ENCODE measurements around the gene HSPG2. TPM values are rescaled to one million over a fixed set of nuclear protein-coding genes. Genes with fewer than 3 reads are reported as not detected.
A peak's percentile ranks its signal among the peaks of the same experiment; 100 is the strongest.

HSPG2 gene
- total RNA-seq, 1 donor from 2014 or later: 656 TPM

GRCh38 chr1:21899987-21900386 lies 37.1 kb downstream of the HSPG2 start:
- peaks cover 2% of the 10 kb centered on the region for H3K36me3 Mint-ChIP-seq (ENCODE audit: insufficient read depth)
- no peak overlapping the region for H3K4me3 Mint-ChIP-seq (ENCODE audit: low read depth)
- TF ChIP-seq CTCF (IDR thresholded peaks at IDR 0.05; ENCODE audit: unreplicated experiment): no peak
- DNase-seq (ENCODE audit: low spot score, unreplicated experiment): no peak
- peaks cover 41% of the 10 kb centered on the region for H3K4me1 Mint-ChIP-seq (ENCODE audit: low read depth)
- H3K27me3 Mint-ChIP-seq: no peaks in the 10 kb centered on the region
- H3K27ac Mint-ChIP-seq: no peak overlapping the region
- H3K9me3 Mint-ChIP-seq (ENCODE audit: low read depth): no peaks in the 10 kb centered on the region

- no peak overlapping the region for H3K4me3 Mint-ChIP-seq (ENCODE audit: low read depth)
- no peak for DNase-seq (ENCODE audit: low spot score, unreplicated experiment)
- TF ChIP-seq CTCF (IDR thresholded peaks at IDR 0.05; ENCODE audit: unreplicated experiment): no peak
- peak overlapping the region; percentile 26 for H3K27ac Mint-ChIP-seq
- H3K4me1 Mint-ChIP-seq (ENCODE audit: low read depth): peaks cover 38% of the 10 kb centered on the region
- H3K36me3 Mint-ChIP-seq (ENCODE audit: insufficient read depth): peaks cover 2% of the 10 kb centered on the region
- no peaks in the 10 kb centered on the region for H3K27me3 Mint-ChIP-seq
- H3K9me3 Mint-ChIP-seq (ENCODE audit: low read depth): no peaks in the 10 kb centered on the region
Observed at GRCh38 chr1:21899267-21899810, 37.8 kb downstream of the HSPG2 start.

GRCh38 chr1:21898326-21899200 lies 38.5 kb downstream of the HSPG2 start:
- Mint-ChIP-seq H3K27ac (peak overlapping the region; percentile 86), H3K4me1 (ENCODE audit: low read depth) (peaks cover 34% of the 10 kb centered on the region), H3K4me3 (ENCODE audit: low read depth) (no peak overlapping the region), H3K27me3 (no peaks in the 10 kb centered on the region), H3K9me3 (ENCODE audit: low read depth) (no peaks in the 10 kb centered on the region), H3K36me3 (ENCODE audit: insufficient read depth) (peaks cover 6% of the 10 kb centered on the region)
- DNase-seq (ENCODE audit: low spot score, unreplicated experiment): no peak
- no peak for TF ChIP-seq CTCF (IDR thresholded peaks at IDR 0.05; ENCODE audit: unreplicated experiment)

GRCh38 chr1:21897844-21898243 lies 39.3 kb downstream of the HSPG2 start:
- H3K4me1 Mint-ChIP-seq (ENCODE audit: low read depth): peaks cover 31% of the 10 kb centered on the region
- H3K4me3 Mint-ChIP-seq (ENCODE audit: low read depth): no peak overlapping the region
- TF ChIP-seq CTCF (IDR thresholded peaks at IDR 0.05; ENCODE audit: unreplicated experiment): no peak
- H3K27ac Mint-ChIP-seq: no peak overlapping the region
- H3K36me3 Mint-ChIP-seq (ENCODE audit: insufficient read depth): peaks cover 8% of the 10 kb centered on the region
- DNase-seq (ENCODE audit: low spot score, unreplicated experiment): no peak
- no peaks in the 10 kb centered on the region for H3K9me3 Mint-ChIP-seq (ENCODE audit: low read depth)
- H3K27me3 Mint-ChIP-seq: no peaks in the 10 kb centered on the region

- Mint-ChIP-seq H3K4me3 (ENCODE audit: low read depth) (no peak overlapping the region), H3K9me3 (ENCODE audit: low read depth) (no peaks in the 10 kb centered on the region), H3K4me1 (ENCODE audit: low read depth) (peaks cover 22% of the 10 kb centered on the region), H3K27me3 (no peaks in the 10 kb centered on the region), H3K27ac (peak overlapping the region; percentile 94), H3K36me3 (ENCODE audit: insufficient read depth) (peaks cover 8% of the 10 kb centered on the region)
- TF ChIP-seq CTCF (IDR thresholded peaks at IDR 0.05; ENCODE audit: unreplicated experiment): no peak
- DNase-seq (ENCODE audit: low spot score, unreplicated experiment): no peak
Observed at GRCh38 chr1:21896652-21897532, 40.2 kb downstream of the HSPG2 start.
